ENCODE results near the gene ANKS1A.

ANKS1A gene

DNA sequence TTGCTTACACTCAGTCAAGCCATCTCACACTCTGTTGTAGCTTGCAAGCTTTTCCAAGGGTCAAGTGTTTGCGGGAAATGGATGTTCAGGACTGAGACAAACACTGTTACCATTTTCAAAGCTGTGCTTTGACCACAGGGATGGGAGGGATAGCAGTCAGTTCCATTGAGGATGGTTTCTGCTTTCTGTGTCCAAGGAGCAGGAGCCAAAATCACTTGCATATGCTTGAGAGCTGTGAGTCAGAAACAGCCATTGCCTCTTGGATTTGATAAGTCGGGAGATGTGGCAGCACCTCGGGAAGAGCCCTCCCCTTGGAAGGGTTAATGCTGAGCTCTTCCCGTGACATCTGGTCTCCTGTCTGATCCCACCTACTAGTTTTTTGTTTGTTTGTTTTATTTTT, 166.8 kb downstream of the ANKS1A start:
- TF ChIP-seq, protein P1, sequence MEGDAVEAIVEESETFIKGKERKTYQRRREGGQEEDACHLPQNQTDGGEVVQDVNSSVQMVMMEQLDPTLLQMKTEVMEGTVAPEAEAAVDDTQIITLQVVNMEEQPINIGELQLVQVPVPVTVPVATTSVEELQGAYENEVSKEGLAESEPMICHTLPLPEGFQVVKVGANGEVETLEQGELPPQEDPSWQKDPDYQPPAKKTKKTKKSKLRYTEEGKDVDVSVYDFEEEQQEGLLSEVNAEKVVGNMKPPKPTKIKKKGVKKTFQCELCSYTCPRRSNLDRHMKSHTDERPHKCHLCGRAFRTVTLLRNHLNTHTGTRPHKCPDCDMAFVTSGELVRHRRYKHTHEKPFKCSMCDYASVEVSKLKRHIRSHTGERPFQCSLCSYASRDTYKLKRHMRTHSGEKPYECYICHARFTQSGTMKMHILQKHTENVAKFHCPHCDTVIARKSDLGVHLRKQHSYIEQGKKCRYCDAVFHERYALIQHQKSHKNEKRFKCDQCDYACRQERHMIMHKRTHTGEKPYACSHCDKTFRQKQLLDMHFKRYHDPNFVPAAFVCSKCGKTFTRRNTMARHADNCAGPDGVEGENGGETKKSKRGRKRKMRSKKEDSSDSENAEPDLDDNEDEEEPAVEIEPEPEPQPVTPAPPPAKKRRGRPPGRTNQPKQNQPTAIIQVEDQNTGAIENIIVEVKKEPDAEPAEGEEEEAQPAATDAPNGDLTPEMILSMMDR (IDR thresholded peaks at IDR 0.05; ENCODE audit: unreplicated experiment in 3 of 3): no peak
- Mint-ChIP-seq H3K9me3 (no peaks in the 10 kb centered on the region), H3K4me3 (no peak overlapping the region), H3K36me3 (ENCODE audit: low read depth) (peaks cover 34% of the 10 kb centered on the region), H3K27me3 (ENCODE audit: low read depth) (peaks cover 3% of the 10 kb centered on the region), H3K27ac (no peak overlapping the region), H3K4me1 (peaks cover 28% of the 10 kb centered on the region)

DNA sequence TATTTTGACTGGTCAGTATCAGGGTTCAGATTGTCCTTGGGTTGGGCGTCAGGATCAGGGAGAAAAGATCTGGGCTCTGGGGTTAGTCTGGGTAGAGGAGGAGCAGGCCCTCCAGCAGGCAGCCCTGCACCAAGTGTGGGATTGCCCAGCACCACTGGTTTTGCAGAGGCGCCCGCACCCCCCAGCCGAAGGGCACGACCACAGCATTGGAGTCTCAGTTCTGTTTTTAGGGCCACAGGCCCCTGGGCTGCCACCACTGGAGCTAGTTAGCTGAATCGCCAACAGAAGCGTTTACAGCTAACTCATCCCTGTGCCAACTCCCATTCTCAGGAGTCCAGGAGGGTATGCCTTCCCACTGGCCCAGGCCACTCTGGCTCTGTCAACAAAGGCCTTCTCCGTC, 167.9 kb downstream of the ANKS1A start:
- Mint-ChIP-seq H3K9me3 (no peaks in the 10 kb centered on the region), H3K27ac (no peak overlapping the region), H3K36me3 (ENCODE audit: low read depth) (peaks cover 34% of the 10 kb centered on the region), H3K4me3 (no peak overlapping the region), H3K4me1 (peaks cover 23% of the 10 kb centered on the region), H3K27me3 (ENCODE audit: low read depth) (peaks cover 3% of the 10 kb centered on the region)
- TF ChIP-seq, protein P1 (IDR thresholded peaks at IDR 0.05; ENCODE audit: unreplicated experiment in 3 of 3): no peak

- no peaks in the 10 kb centered on the region for H3K9me3 Mint-ChIP-seq
- peak overlapping the region; percentile 12 to 68 (median 15) for H3K27ac Mint-ChIP-seq
- TF ChIP-seq, protein P1 (IDR thresholded peaks at IDR 0.05; ENCODE audit: unreplicated experiment in 3 of 3): no peak
These were observed 168.6 kb downstream of the ANKS1A start for GRCh38 chr6:35057449-35058357.

GRCh38 chr6:35058358-35058675, 169.3 kb downstream of the ANKS1A start:
- TF ChIP-seq, protein P1 (IDR thresholded peaks at IDR 0.05; ENCODE audit: unreplicated experiment in 3 of 3): no peak
- peaks cover 43% of the 10 kb centered on the region for H3K36me3 Mint-ChIP-seq (ENCODE audit: low read depth)
- H3K27ac Mint-ChIP-seq: peak overlapping the region; percentile 12 to 68 (median 15)
- no peaks in the 10 kb centered on the region for H3K9me3 Mint-ChIP-seq
- H3K27me3 Mint-ChIP-seq (ENCODE audit: low read depth): peaks cover 3% of the 10 kb centered on the region
- H3K4me1 Mint-ChIP-seq: peaks cover 19% of the 10 kb centered on the region
- H3K4me3 Mint-ChIP-seq: no peak overlapping the region

More at GRCh38 chr6:35057449-35058357, 168.6 kb downstream of the ANKS1A start:
- peaks cover 41% of the 10 kb centered on the region for H3K36me3 Mint-ChIP-seq (ENCODE audit: low read depth)
- H3K27me3 Mint-ChIP-seq (ENCODE audit: low read depth): peaks cover 3% of the 10 kb centered on the region
- H3K4me1 Mint-ChIP-seq: peaks cover 22% of the 10 kb centered on the region
- H3K4me3 Mint-ChIP-seq: no peak overlapping the region

GRCh38 chr6:35058865-35059522, 169.9 kb downstream of the ANKS1A start:
- Mint-ChIP-seq H3K27ac (no peak overlapping the region), H3K9me3 (no peaks in the 10 kb centered on the region), H3K27me3 (ENCODE audit: low read depth) (peaks cover 3% of the 10 kb centered on the region), H3K4me1 (peaks cover 15% of the 10 kb centered on the region), H3K4me3 (no peak overlapping the region), H3K36me3 (ENCODE audit: low read depth) (peaks cover 46% of the 10 kb centered on the region)
- TF ChIP-seq, protein P1 (IDR thresholded peaks at IDR 0.05; ENCODE audit: unreplicated experiment in 3 of 3): no peak
